ENCODE measurements around the gene C2CD3. TPM values are rescaled to one million over a fixed set of nuclear protein-coding genes. Genes with fewer than 3 reads are reported as not detected.
A peak's percentile ranks its signal among the peaks of the same experiment; 100 is the strongest.

C2CD3 gene
- total and polyA plus RNA-seq, 2 of the 4 experiments (the other 2 are of a cell fraction): 11.1 to 19.2 TPM

DNA sequence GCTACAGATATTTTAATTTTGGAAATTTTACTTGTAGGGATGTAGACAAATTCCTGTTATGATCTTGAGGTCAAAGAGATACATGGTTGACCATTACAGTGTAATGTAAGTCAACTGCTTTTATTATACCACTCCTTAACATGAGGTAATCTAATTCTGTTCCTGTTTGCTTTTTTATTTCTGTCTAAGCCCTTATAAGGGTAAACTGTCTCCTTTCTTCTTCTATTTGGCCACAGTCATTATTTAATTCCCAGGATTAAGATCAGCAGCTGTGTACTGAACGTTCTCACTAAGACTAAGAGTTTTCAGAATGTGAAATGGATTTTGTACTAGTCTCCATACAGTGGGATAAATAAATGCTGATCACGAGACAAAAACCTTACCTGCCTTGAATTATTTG, 32.8 kb downstream of the C2CD3 start:
- Histone ChIP-seq H3K14ac (replicated peaks; ENCODE audit: low read depth, low read length) (peak overlapping the region; percentile 6; the same call in 1 of the 2 replicates), H4K5ac (ENCODE audit: low read depth, low read length) (peak overlapping the region; percentile 96), H3K4me1 (ENCODE audit: control insufficient read depth, insufficient read depth, low read length) (peaks cover 35% of the 10 kb centered on the region), H3K36me3 (ENCODE audit: control insufficient read depth, insufficient read depth, low read length) (peaks cover 1% of the 10 kb centered on the region; the same call in 1 of the 2 replicates), H3K4me3 (ENCODE audit: insufficient read depth, low read depth, low read length) (no peak overlapping the region), H2AK9ac (replicated peaks; ENCODE audit: low read depth, low read length, poor library complexity) (no peak overlapping the region), H3K9me1 (ENCODE audit: insufficient read depth, low read length) (peaks cover 8% of the 10 kb centered on the region), H2BK15ac (ENCODE audit: low read depth, low read length) (peak overlapping the region; percentile 43; the same call in 2 of the 3 replicates), H2BK120ac (ENCODE audit: low read depth, low read length) (peak overlapping the region; percentile 85), H2AFZ (replicated peaks; ENCODE audit: low read length, poor library complexity) (no peak overlapping the region), H3K27ac (ENCODE audit: insufficient read depth, low read length) (peak overlapping the region; percentile 92; the same call in 1 of the 2 replicates), H4K91ac (ENCODE audit: insufficient read depth, low read depth, low read length) (peak overlapping the region; percentile 39; the same call in 1 of the 2 replicates), H3K18ac (ENCODE audit: low read depth, low read length) (peak overlapping the region; percentile 98), H3K9me3 (ENCODE audit: control insufficient read depth, insufficient read depth, low read length) (no peaks in the 10 kb centered on the region), H3K9ac (ENCODE audit: low read depth, low read length) (peak overlapping the region; percentile 67), H3K56ac (ENCODE audit: extremely low read depth, insufficient read depth, low read length) (peak overlapping the region; percentile 78), H2BK5ac (ENCODE audit: low read depth, low read length, poor library complexity, severe bottlenecking) (peak overlapping the region; percentile 100), H4K20me1 (ENCODE audit: insufficient read depth, low read length) (no peaks in the 10 kb centered on the region), H4K8ac (ENCODE audit: low read depth in 2 of 2, low read length in 2 of 2) (peak overlapping the region; percentile 10 to 88; a peak in 3 of 4 replicates), H3K27me3 (ENCODE audit: control insufficient read depth, insufficient read depth, low read length) (no peaks in the 10 kb centered on the region), H3K23ac (ENCODE audit: low read depth, low read length) (peak overlapping the region; percentile 71; the same call in 1 of the 2 replicates), H3K4ac (ENCODE audit: low read depth, low read length) (peak overlapping the region; percentile 78; the same call in 1 of the 2 replicates), H2BK20ac (ENCODE audit: low read depth, low read length) (peak overlapping the region; percentile 51; the same call in 1 of the 2 replicates), H3K79me1 (ENCODE audit: low read depth in 1 of 2, low read length in 2 of 2) (peaks cover 10 to 33% of the 10 kb centered on the region in 2 experiments; a peak in 3 of 4 replicates), H2AK5ac (ENCODE audit: low read depth, low read length) (peak overlapping the region; percentile 31; the same call in 1 of the 2 replicates), H3K4me2 (ENCODE audit: low read depth, low read length) (peak overlapping the region; percentile 86)
- POLR2A ChIA-PET (ENCODE audit: unreplicated experiment): no interaction called here
- ATAC-seq (ENCODE audit: low read depth) (peak; percentile 38), DNase-seq (peak; percentile 78)
- in situ Hi-C loops (cut with MboI; ENCODE audit: low sequenced_read_pairs) (no loop called here), intact Hi-C loops (cut with micrococcal nuclease) (loop anchor here (5.0 kb wide), 2 partner anchors 34 to 584 kb away; partner anchors contain the start of genes C2CD3 and PPME1), dilution Hi-C loops (cut with HindIII; ENCODE audit: low sequenced_read_pairs, unreplicated experiment) (no loop called here)
- no CpG with 5 or more reads among the region's 2 CpGs for WGBS, 2 experiments (ENCODE audit: extremely low coverage in 2 of 2, insufficient read length in 1 of 2)
- no TSS peak for BruUV-seq (replicated peaks)
- CTCF ChIA-PET: interaction anchor here (0.6 kb wide), 1 partner anchor 115 kb away, joined by 3 read pairs; no protein-coding TSS in a partner anchor
- TF ChIP-seq FOS (IDR thresholded peaks at IDR 0.05; ENCODE audit: low read depth, low read length) (no peak), BHLHE40 (IDR thresholded peaks at IDR 0.05; ENCODE audit: low read depth, low read length) (no peak), POLR2A (IDR thresholded peaks at IDR 0.05; ENCODE audit: low read depth, low read length) (0 out of 2 replicates have a peak, but pooled peaks have one; percentile 5)
